Hepatocyte (in vitro differentiated cells): ENCODE results near the gene SYNPR. TPM values are rescaled to one million over a fixed set of nuclear protein-coding genes. Genes with fewer than 3 reads are reported as not detected.

Source experiments
- DNase-seq: peaks from one replicate; pipeline ENCODE4 v3.0.0-alpha.2; 2016; ENCODE audit warnings: low spot score
- H2AFZ ChIP-seq: fragments of 200-600 bp; sonication (generic); 2 replicates; pipeline ENCODE4 v1.6.0; 2016; ENCODE audit warnings: antibody characterized with exemption, mild to moderate bottlenecking
- H3K27ac ChIP-seq: fragments of 200-600 bp; sonication (generic); 2 replicates; pipeline ENCODE4 v1.5.1; 2016; ENCODE audit warnings: mild to moderate bottlenecking
- H3K27me3 ChIP-seq: fragments of 200-600 bp; sonication (generic); 2 replicates; pipeline ENCODE4 v1.6.1; 2016
- H3K36me3 ChIP-seq: fragments of 200-600 bp; sonication (generic); replicated peaks from 2 replicates; pipeline ENCODE4 v1.5.1; 2016; ENCODE audit warnings: low read depth; ENCODE audit not compliant: insufficient read depth
- H3K4me1 ChIP-seq: fragments of 200-600 bp; sonication (generic); 2 replicates; pipeline ENCODE4 v1.5.1; 2016; ENCODE audit warnings: mild to moderate bottlenecking, moderate library complexity; ENCODE audit not compliant: insufficient read depth
- H3K4me2 ChIP-seq: fragments of 200-600 bp; sonication (generic); 2 replicates; pipeline ENCODE4 v1.6.0; 2016
- H3K4me3 ChIP-seq: fragments of 200-600 bp; sonication (generic); 2 replicates; pipeline ENCODE4 v1.5.1; 2016; ENCODE audit warnings: mild to moderate bottlenecking
- H3K79me2 ChIP-seq: fragments of 200-600 bp; sonication (generic); 2 replicates; pipeline ENCODE4 v1.6.0; 2017; ENCODE audit warnings: mild to moderate bottlenecking
- H3K9me2 ChIP-seq: fragments of 200-600 bp; sonication (generic); replicated peaks from 2 replicates; pipeline ENCODE4 v1.6.0; 2017; ENCODE audit warnings: mild to moderate bottlenecking; ENCODE audit not compliant: insufficient read depth
- H3K9me3 ChIP-seq: fragments of 200-600 bp; sonication (generic); 2 replicates; pipeline ENCODE4 v1.5.1; 2016; ENCODE audit warnings: low read depth, mild to moderate bottlenecking
- H4K20me1 ChIP-seq: fragments of 200-600 bp; sonication (generic); 2 replicates; pipeline ENCODE4 v1.6.0; 2016; ENCODE audit warnings: mild to moderate bottlenecking; ENCODE audit not compliant: insufficient read depth, poor library complexity, severe bottlenecking
- CTCF ChIP-seq: fragments of 200-600 bp; sonication (generic); IDR thresholded peaks from 2 replicates; pipeline ENCODE4 v1.5.1; 2016; ENCODE audit warnings: antibody characterized with exemption, mild to moderate bottlenecking; ENCODE audit not compliant: poor library complexity
- EZH2 ChIP-seq: fragments of 200-600 bp; sonication (generic); IDR thresholded peaks from 2 replicates; pipeline ENCODE4 v1.6.1; 2016; ENCODE audit warnings: antibody characterized with exemption, mild to moderate bottlenecking, borderline replicate concordance
- EZH2phosphoT487 ChIP-seq: fragments of 200-600 bp; sonication (generic); IDR thresholded peaks from one replicate; pipeline ENCODE4 v1.6.1; 2018; ENCODE audit warnings: antibody characterized with exemption, mild to moderate bottlenecking, low read depth, moderate library complexity; ENCODE audit not compliant: unreplicated experiment, severe bottlenecking
- WGBS: methylation state at CpG from one replicate; pipeline ENCODE4 v1.1.6; 2016; ENCODE audit warnings: low lambda C conversion rate; ENCODE audit errors: missing lambda C conversion rate; 5-methylcytosine and 5-hydroxymethylcytosine counted together
- polyA plus RNA-seq: library from polyadenylated mRNA; unstranded; fragments of >200 nt; fragmentation: Nextera tagmentation; extraction: Ambion mirVana; gene quantifications from 2 replicates; pipeline ENCODE4 v1.2.1, GENCODE V29; 2016
- total RNA-seq: library from RNA; depleted of rRNA; stranded (reverse); fragments of >200 nt; gene quantifications from 2 replicates; pipeline ENCODE4 v1.2.3, GENCODE V29; 2014

SYNPR gene
- total and polyA plus RNA-seq, 2 experiments from 2014 or later, result 0.37 TPM; not detected in 1

- Histone ChIP-seq H3K79me2 (no peaks in the 10 kb centered on the region), H2AFZ (no peak overlapping the region), H3K9me2 (no peaks in the 10 kb centered on the region), H3K27ac (no peak overlapping the region), H3K9me3 (no peaks in the 10 kb centered on the region), H3K4me3 (no peak overlapping the region), H3K36me3 (no peaks in the 10 kb centered on the region), H4K20me1 (no peaks in the 10 kb centered on the region), H3K4me2 (no peak overlapping the region), H3K4me1 (no peaks in the 10 kb centered on the region), H3K27me3 (no peaks in the 10 kb centered on the region)
- DNase-seq, result no peak
- TF ChIP-seq EZH2phosphoT487, result no peak
- TF ChIP-seq EZH2, result no peak
- TF ChIP-seq CTCF, result no peak
Observed at GRCh38 chr3:63323766-63324165, 45.7 kb downstream of the SYNPR start.

GRCh38 chr3:63324621-63325020, 46.5 kb downstream of the SYNPR start:
- H2AFZ ChIP-seq, result no peak overlapping the region
- no peak overlapping the region for H3K4me3 ChIP-seq
- DNase-seq, result no peak
- no peaks in the 10 kb centered on the region for H3K9me2 ChIP-seq
- TF ChIP-seq EZH2 (no peak), CTCF (no peak), EZH2phosphoT487 (no peak)
- H3K27me3 ChIP-seq, result no peaks in the 10 kb centered on the region
- no peaks in the 10 kb centered on the region for H3K4me1 ChIP-seq
- H3K27ac ChIP-seq, result no peak overlapping the region
- WGBS, result 84% methylated on average over 2 of the region's 2 CpGs
- no peaks in the 10 kb centered on the region for H4K20me1 ChIP-seq
- H3K4me2 ChIP-seq, result no peak overlapping the region
- no peaks in the 10 kb centered on the region for H3K36me3 ChIP-seq
- H3K9me3 ChIP-seq, result no peaks in the 10 kb centered on the region
- H3K79me2 ChIP-seq, result no peaks in the 10 kb centered on the region

GRCh38 chr3:63325386-63325785, 47.3 kb downstream of the SYNPR start:
- Histone ChIP-seq H3K9me3 (no peaks in the 10 kb centered on the region), H3K9me2 (no peaks in the 10 kb centered on the region), H3K27me3 (no peaks in the 10 kb centered on the region), H3K27ac (no peak overlapping the region), H3K36me3 (no peaks in the 10 kb centered on the region), H4K20me1 (no peaks in the 10 kb centered on the region), H3K4me3 (no peak overlapping the region), H2AFZ (no peak overlapping the region), H3K4me1 (no peaks in the 10 kb centered on the region), H3K4me2 (no peak overlapping the region), H3K79me2 (no peaks in the 10 kb centered on the region)
- no peak for DNase-seq
- WGBS, result 82% methylated on average over 2 of the region's 2 CpGs
- TF ChIP-seq CTCF (no peak), EZH2 (no peak), EZH2phosphoT487 (no peak)

- DNase-seq, result peak; percentile 45
- no peak overlapping the region for H2AFZ ChIP-seq
- no peaks in the 10 kb centered on the region for H3K4me1 ChIP-seq
- no peak for TF ChIP-seq EZH2
- no peak for TF ChIP-seq EZH2phosphoT487
- no peak for TF ChIP-seq CTCF
- H3K9me2 ChIP-seq, result no peaks in the 10 kb centered on the region
- H4K20me1 ChIP-seq, result no peaks in the 10 kb centered on the region
- H3K27me3 ChIP-seq, result no peaks in the 10 kb centered on the region
- H3K4me2 ChIP-seq, result no peak overlapping the region
- no peaks in the 10 kb centered on the region for H3K9me3 ChIP-seq
- no peak overlapping the region for H3K4me3 ChIP-seq
- no peaks in the 10 kb centered on the region for H3K36me3 ChIP-seq
- no peaks in the 10 kb centered on the region for H3K79me2 ChIP-seq
- peak overlapping the region; percentile 13 for H3K27ac ChIP-seq
Observed at GRCh38 chr3:63328365-63328764, 50.3 kb downstream of the SYNPR start.
